KMS-11 (cell line): ENCODE data around the gene BIN1.

Experiments used
- H2AFZ ChIP-seq: fragments of 200-600 bp; sonication (generic); 2 replicates; pipeline ENCODE4 v1.6.1; 2016; ENCODE audit warnings: antibody characterized with exemption, mixed run types, low read depth
- H3K27ac ChIP-seq: fragments of 200-600 bp; sonication (generic); 2 replicates; pipeline ENCODE4 v1.6.1; 2016; ENCODE audit warnings: mild to moderate bottlenecking, mixed run types
- H3K27me3 ChIP-seq: fragments of 200-600 bp; sonication (generic); 2 replicates; pipeline ENCODE4 v1.6.1; 2017; ENCODE audit warnings: mild to moderate bottlenecking, low read depth, mixed run types, moderate library complexity; ENCODE audit not compliant: insufficient read depth
- H3K36me3 ChIP-seq: fragments of 200-600 bp; sonication (generic); 2 replicates; pipeline ENCODE4 v1.6.1; 2017; ENCODE audit warnings: mild to moderate bottlenecking, mixed run types; ENCODE audit not compliant: insufficient read depth
- H3K4me1 ChIP-seq: fragments of 200-600 bp; sonication (generic); 2 replicates; pipeline ENCODE4 v1.6.1; 2016; ENCODE audit warnings: mild to moderate bottlenecking, low read depth, mixed run types; ENCODE audit not compliant: poor library complexity, severe bottlenecking
- H3K4me2 ChIP-seq: fragments of 200-600 bp; sonication (generic); 2 replicates; pipeline ENCODE4 v1.7.0; 2016; ENCODE audit warnings: mild to moderate bottlenecking, mixed run types
- H3K4me3 ChIP-seq: fragments of 200-600 bp; sonication (generic); IDR thresholded peaks from 2 replicates; pipeline ENCODE4 v1.6.1; 2017; ENCODE audit warnings: low read depth, low read length, mixed read lengths; ENCODE audit not compliant: insufficient read depth
- H3K79me2 ChIP-seq: fragments of 200-600 bp; sonication (generic); 2 replicates; pipeline ENCODE4 v1.6.1; 2016; ENCODE audit warnings: low read depth, mixed run types; ENCODE audit not compliant: insufficient read depth
- H3K9ac ChIP-seq: fragments of 200-600 bp; sonication (generic); 2 replicates; pipeline ENCODE4 v1.6.1; 2016; ENCODE audit warnings: mild to moderate bottlenecking, mixed run types
- H4K20me1 ChIP-seq: fragments of 200-600 bp; sonication (generic); 2 replicates; pipeline ENCODE4 v1.6.1; 2016; ENCODE audit warnings: mild to moderate bottlenecking, mixed run types; ENCODE audit not compliant: insufficient read depth
- TF ChIP-seq, protein P1 (sequence below): fragments of 200-600 bp; sonication (generic); conservative IDR thresholded peaks from 2 replicates; pipeline ENCODE4 v1.6.1; 2017; ENCODE audit warnings: low read depth, mild to moderate bottlenecking, antibody characterized with exemption, low read length, moderate library complexity, mixed read lengths

BIN1 gene

DNA sequence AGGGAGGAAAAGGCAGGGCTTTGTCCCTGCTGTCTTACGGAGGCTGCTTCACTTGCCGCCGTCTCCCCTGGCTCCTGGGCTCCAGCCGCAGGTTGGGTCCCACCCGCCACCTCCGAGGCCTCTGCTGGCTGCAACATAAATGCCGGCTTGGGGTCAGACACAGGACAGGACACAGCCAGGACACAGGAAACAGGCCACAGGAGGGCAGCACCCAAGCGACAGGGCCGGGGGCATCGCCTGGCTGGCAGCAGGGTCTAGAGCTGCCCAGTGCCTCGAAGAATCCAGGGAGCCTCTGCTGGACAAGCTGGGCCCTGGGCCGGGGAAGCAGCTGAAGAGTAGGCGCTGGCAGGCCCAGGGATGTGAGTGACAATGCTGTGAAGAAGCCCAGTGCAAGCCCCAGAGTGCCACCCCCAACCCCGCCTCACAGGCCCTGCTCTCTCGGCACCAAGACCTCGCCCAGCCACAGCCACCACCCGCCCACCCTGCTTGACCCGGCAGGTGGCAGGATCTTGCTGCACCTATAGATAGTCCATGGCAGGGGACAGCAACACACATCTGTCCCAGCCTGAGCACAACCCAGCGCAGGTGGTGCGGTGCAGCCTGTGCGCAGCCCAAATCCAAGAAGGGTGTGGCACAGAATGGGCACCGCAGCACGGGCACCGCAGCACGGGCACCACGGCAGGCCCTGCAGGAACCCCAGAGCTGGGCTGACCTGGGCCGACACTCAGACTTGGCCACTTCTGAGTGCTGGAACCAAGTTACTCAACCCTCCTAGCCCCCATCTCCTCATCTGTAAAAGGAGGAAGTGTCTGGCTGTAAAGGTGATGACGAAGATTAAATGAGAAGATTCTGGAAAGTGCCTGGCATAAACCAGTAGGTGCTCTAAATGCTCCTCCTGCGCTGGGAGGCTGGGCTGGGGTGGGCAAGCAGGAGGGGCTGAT is 55.6 kb downstream of the BIN1 start:
- no peaks in the 10 kb centered on the region for H3K27me3 ChIP-seq
- H3K9ac ChIP-seq, result no peak overlapping the region
- H3K4me3 ChIP-seq, result no peak overlapping the region
- H3K36me3 ChIP-seq, result no peaks in the 10 kb centered on the region
- no peak overlapping the region for H3K4me2 ChIP-seq
- H3K79me2 ChIP-seq, result no peaks in the 10 kb centered on the region
- no peaks in the 10 kb centered on the region for H3K4me1 ChIP-seq
- no peak overlapping the region for H2AFZ ChIP-seq
- no peaks in the 10 kb centered on the region for H4K20me1 ChIP-seq
- H3K27ac ChIP-seq, result no peak overlapping the region
- TF ChIP-seq, protein P1, sequence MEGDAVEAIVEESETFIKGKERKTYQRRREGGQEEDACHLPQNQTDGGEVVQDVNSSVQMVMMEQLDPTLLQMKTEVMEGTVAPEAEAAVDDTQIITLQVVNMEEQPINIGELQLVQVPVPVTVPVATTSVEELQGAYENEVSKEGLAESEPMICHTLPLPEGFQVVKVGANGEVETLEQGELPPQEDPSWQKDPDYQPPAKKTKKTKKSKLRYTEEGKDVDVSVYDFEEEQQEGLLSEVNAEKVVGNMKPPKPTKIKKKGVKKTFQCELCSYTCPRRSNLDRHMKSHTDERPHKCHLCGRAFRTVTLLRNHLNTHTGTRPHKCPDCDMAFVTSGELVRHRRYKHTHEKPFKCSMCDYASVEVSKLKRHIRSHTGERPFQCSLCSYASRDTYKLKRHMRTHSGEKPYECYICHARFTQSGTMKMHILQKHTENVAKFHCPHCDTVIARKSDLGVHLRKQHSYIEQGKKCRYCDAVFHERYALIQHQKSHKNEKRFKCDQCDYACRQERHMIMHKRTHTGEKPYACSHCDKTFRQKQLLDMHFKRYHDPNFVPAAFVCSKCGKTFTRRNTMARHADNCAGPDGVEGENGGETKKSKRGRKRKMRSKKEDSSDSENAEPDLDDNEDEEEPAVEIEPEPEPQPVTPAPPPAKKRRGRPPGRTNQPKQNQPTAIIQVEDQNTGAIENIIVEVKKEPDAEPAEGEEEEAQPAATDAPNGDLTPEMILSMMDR, result no peak

DNA sequence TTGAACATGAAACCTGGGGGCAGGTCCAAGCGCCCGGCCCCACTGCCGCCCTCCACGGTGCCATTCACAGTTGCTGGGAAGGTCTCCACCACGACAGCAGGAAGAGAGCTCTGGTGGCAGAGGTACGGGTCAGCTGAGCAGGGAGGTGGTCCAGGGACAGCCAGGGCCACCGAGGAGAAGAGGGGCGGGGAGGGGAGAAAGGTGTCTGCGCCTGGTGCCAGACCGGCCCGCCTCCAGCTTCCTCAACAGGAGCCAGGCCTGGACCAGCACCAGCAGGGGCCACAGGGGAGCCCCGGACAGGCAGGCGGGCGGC is 56.2 kb downstream of the BIN1 start:
- no peaks in the 10 kb centered on the region for H4K20me1 ChIP-seq

DNA sequence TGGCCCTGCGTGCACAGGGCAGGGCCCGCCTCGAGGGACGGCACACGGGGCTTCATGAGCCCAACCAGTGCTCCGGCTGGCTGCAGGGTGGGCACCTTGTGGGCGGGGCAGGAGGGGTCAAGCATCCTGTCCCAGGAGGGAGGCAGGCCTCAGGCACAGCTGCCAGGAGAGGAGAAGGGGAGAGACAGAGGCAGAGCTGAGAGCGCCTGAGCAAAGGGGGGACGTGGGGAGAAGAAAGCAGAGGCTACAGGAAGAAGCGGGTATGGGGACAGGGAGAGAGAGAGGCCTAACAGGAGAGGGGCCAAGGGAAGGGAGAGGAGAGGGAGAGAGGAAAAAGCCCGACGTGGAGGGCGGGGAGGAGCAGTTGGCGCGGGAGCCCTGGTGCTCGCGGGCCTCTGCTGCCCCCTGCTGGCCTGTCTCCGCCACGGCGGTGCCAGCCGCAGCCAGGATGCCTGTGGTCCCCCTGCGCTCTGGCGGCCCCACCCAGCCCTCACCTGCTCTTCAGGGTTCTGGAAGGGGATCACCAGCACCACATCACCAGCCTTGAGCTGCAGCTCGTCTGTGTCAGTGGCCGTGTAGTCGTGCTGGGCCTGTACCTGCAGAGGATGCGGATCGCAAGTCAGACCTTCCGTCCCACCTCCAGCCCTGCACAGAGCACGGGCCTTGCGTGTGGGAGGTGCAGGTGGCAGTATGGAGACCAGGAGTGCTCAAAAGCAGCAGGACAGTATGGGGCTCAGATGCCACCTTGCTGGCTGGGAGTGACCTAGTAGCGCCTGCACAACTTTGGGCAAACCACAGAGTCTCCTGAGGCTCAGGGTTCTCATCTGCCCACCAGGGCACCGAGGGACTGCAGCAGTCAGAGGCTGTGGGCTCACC is 56.8 kb downstream of the BIN1 start:
- H3K27ac ChIP-seq, result no peak overlapping the region
- H2AFZ ChIP-seq, result peak overlapping the region; percentile 59
- no peak overlapping the region for H3K9ac ChIP-seq
- H3K27me3 ChIP-seq, result no peaks in the 10 kb centered on the region
- no peaks in the 10 kb centered on the region for H3K4me1 ChIP-seq
- no peaks in the 10 kb centered on the region for H4K20me1 ChIP-seq
- H3K36me3 ChIP-seq, result no peaks in the 10 kb centered on the region
- no peak overlapping the region for H3K4me2 ChIP-seq
- H3K79me2 ChIP-seq, result no peaks in the 10 kb centered on the region
- TF ChIP-seq, protein P1, result peak; percentile 74
- H3K4me3 ChIP-seq, result no peak overlapping the region

More for the DNA sequence above, 56.2 kb downstream of the BIN1 start:
- Histone ChIP-seq H3K9ac (no peak overlapping the region), H3K27ac (no peak overlapping the region), H2AFZ (no peak overlapping the region), H3K4me2 (no peak overlapping the region), H3K27me3 (no peaks in the 10 kb centered on the region), H3K79me2 (no peaks in the 10 kb centered on the region), H3K4me3 (no peak overlapping the region), H3K4me1 (no peaks in the 10 kb centered on the region), H3K36me3 (no peaks in the 10 kb centered on the region)
- TF ChIP-seq, protein P1, result no peak

DNA sequence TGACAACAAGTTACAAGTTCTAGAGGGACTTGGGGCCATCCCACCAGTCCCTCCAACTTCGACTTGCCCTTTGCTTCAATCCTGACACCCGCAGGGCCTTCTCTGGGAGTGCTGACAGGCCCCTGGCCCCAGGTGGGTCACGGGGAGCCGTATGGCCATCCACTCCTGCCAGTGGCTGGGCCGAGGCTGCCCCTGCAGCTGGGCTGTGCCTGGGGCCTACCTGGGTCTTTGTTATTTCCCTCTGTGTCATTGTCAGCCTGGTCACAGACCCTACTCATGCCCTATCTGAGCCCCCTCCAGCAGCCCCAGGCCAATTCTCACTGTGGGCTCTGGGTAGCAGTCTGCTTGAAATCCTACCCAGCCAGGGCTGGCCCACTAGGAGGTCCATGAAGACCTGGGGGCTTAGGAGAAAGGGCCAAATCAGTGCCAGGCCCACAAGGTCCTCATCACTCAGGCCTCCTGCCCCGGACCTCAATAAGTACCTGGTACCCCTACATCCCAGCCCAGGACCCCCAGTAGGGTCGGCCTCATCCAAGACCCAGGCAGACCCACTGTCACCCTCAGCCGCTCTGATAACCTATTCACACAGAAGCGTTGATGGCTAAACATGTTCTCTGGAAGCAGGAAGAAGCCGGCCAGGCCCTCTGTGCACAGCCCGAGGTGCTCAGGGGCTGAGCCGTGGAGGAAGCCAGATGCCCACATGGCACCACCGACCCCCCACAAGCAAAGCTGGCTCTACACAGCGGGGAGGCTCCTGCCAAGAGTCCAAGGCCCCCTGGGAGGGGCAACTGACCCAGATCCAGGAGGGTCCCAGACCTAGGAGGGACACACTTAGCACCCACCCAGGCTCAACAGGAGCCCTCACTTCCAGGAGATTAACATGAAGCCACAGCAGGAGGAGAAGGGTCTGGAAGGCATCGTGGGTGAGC is 57.7 kb downstream of the BIN1 start:
- Histone ChIP-seq H3K27ac (no peak overlapping the region), H3K36me3 (no peaks in the 10 kb centered on the region), H3K27me3 (no peaks in the 10 kb centered on the region), H3K4me2 (no peak overlapping the region), H2AFZ (no peak overlapping the region), H3K4me1 (no peaks in the 10 kb centered on the region), H3K79me2 (no peaks in the 10 kb centered on the region), H3K9ac (no peak overlapping the region), H4K20me1 (no peaks in the 10 kb centered on the region), H3K4me3 (no peak overlapping the region)
- TF ChIP-seq, protein P1, result no peak
